Naive thymus-derived CD8-positive, alpha-beta T cell (primary cell): Measurements from ENCODE around the gene UBL4B. TPM values are rescaled to one million over a fixed set of nuclear protein-coding genes. Genes with fewer than 3 reads are reported as not detected.

ENCODE experiments used
- ATAC-seq, 2 donors: fragments of 150-1000 bp; cut with Tn5 transposase in 1 of 2; sonication (Bioruptor Pico), chemical (Tn5 transposase) in 1 of 2; 1 replicate in 1 of 2; 2 replicates in 1 of 2; pipeline ENCODE4 v1.10.0; 2021; ENCODE audit warnings: mild to moderate bottlenecking in 2 of 2, moderate library complexity in 2 of 2
- POLR2A ChIA-PET: fragments of 350-600 bp; sonication (Branson Sonifier 250); formaldehyde crosslinking; loops from one replicate; lab custom pipeline; 2021; ENCODE audit warnings: antibody characterized with exemption; lab: Charles Lee
- DNase-seq, 10 donors: peaks; one replicate each; pipeline versions ENCODE4 v3.0.0 to v3.0.0-alpha.2; 2020 to 2022
- H3K27ac Mint-ChIP-seq, 10 donors: one replicate each; pipeline ENCODE4 v1.8.0; 2020 to 2022; ENCODE audit warnings: mild to moderate bottlenecking in 10 of 10, mixed read lengths in 10 of 10, moderate library complexity in 4 of 10, inconsistent platforms in 1 of 10
- H3K27me3 Mint-ChIP-seq, 5 donors: one replicate each; pipeline ENCODE4 v1.8.0; 2021 to 2022; ENCODE audit warnings: mixed read lengths in 5 of 5
- H3K36me3 Mint-ChIP-seq, 3 donors: one replicate each; pipeline ENCODE4 v1.8.0; 2020 to 2022; ENCODE audit warnings: mixed read lengths in 3 of 3, mild to moderate bottlenecking in 2 of 3, inconsistent platforms in 1 of 3
- H3K4me1 Mint-ChIP-seq, 4 donors: one replicate each; pipeline ENCODE4 v1.8.0; 2021 to 2022; ENCODE audit warnings: mixed read lengths in 4 of 4
- H3K4me3 Mint-ChIP-seq, 10 donors: one replicate each; pipeline ENCODE4 v1.8.0; 2020 to 2022; ENCODE audit warnings: mild to moderate bottlenecking in 10 of 10, mixed read lengths in 10 of 10, moderate library complexity in 6 of 10, inconsistent platforms in 1 of 10
- H3K9me3 Mint-ChIP-seq, 9 donors: one replicate each; pipeline ENCODE4 v1.8.0; 2020 to 2022; ENCODE audit warnings: mixed read lengths in 9 of 9, mild to moderate bottlenecking in 3 of 9, inconsistent platforms in 1 of 9, moderate library complexity in 1 of 9
- polyA plus RNA-seq, 3 donors: library from polyadenylated mRNA; unstranded; fragments of 300-500 nt; fragmentation: Illumina TruSeq; gene quantifications; one replicate each; pipeline ENCODE4 v1.2.3, GENCODE V29; 2021
- total RNA-seq, 8 experiments: library from RNA in 2 of 8; stranded (reverse) in 2 of 8; gene quantifications; one replicate each; pipeline ENCODE4 v1.2.3 and lab custom pipeline; 2021 to 2026

The UBL4B gene
- total and polyA plus RNA-seq, 5 experiments from 2014 or later: not detected

DNA sequence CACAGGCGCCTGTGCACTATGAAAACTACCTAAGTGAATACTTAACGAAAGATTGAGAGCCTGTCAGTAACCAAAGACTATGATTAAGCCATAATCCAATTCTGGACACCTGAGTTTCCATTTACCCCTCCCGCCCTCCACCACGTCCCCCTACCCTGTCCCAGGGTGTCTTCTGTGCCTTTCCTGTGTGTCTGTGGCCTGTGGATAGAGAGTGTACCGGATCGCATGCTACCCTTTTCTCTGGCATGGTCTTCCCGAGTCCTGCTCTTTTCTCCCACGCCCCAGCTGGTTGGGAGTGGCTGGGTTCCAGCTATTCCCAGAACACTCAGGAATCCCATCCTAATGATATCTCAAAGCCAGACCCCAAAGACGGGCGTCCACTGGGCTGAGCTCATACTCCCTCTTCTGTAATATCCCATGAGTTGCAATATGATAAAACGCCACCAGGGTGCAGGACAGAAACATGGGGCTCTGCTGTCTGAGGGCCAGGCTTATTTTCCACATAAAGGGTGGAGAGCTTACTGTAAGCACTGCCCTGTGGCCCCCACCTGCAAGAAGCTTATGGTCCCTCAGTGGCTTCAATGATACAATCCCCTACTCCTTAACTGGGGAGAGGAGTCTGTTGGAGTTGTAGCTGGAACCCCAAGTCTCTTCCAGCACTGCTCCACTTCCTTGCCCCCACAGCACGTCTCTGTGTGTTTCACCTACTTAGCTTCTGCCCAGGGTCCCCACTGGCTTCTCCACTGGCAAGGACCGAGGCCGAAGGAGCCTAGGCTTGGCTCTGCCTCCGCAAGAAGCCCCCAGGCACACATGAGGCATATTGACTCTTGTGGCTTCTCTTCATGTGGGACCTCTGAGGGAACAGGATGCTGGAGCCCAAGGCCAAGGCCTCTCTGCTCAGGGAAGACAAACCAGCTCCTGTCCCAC lies 24.2 kb upstream of the UBL4B start:
- Mint-ChIP-seq H3K4me1 (peaks cover 13 to 19% (median 15%) of the 10 kb centered on the region in 4 donors), H3K9me3 (no peaks in the 10 kb centered on the region), H3K36me3 (no peaks in the 10 kb centered on the region), H3K4me3 (peak overlapping the region in 1 of 10 donors; percentile 46), H3K27ac (peak overlapping the region in 1 of 10 donors; percentile 66), H3K27me3 (peaks cover 28 to 77% (median 54%) of the 10 kb centered on the region in 5 donors)
- POLR2A ChIA-PET: interaction anchor here (1.1 kb wide), 1 partner anchor 15 kb away, joined by 3 read pairs; no protein-coding TSS in a partner anchor
- ATAC-seq (peak; percentile 62 to 66), DNase-seq (peak in 6 of 10 donors; percentile 6 to 42 (median 33))

DNA sequence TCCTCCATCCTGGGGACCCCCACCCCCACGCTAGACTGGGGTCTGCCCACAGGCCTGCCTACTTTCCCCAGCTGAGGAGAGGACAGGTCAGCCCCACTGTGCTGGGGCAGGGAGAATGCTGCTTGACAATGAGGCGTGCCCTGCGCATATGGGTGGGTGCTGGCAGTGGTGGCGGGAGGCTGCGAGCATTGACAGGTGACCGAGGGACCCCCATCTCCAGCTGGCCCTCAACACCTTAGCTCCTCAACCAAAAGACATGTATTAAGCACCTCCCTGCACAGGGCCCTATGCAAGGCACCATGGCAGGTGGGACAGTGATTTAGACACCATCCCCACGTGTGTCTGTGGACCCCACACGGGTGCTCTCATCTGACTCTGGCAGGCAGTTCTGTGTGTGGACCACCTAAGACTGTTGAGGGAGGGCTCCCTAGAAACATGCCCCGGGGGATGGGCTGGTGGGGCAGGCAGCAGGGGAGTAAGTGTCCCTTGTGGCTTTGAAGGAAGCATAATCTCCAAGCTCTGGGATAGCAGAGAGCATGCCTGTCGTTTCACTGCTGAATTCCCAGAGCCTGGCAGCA lies 23.4 kb upstream of the UBL4B start:
- Mint-ChIP-seq H3K36me3 (no peaks in the 10 kb centered on the region), H3K9me3 (no peaks in the 10 kb centered on the region)

DNA sequence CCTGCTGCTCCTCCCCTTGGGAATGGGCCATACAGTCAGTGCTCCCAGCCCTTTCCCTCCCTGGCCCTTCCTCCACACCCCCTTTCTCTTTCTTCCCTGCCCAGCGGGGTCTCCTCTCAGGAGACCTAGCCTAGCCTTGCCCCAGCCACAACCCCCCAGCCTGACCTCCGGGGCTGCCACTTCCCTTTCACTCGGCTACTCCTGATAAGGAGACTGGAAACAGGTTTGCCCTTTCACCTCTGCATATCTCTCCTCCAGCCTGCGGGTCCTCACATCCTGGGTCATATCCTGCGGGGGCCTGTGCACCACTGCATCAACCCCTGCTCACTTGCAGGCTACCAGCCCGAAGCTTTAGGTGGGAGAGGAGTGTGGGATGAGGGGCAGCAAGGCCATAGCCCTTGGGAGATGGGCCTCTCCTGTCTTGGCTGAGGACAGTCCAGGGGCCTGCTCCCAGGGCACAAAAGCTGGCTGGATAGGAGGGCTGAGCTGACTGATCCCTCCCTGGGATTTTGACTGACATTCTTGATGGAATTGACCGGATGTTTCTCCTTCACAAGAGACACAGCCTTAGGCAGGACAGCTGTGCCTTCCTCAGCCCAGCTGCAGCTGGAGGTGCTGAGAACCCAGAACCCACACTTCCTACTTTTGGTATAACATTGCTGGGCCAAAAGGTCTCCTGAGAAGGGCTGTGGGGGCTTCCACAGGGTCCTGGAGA lies 22.5 kb upstream of the UBL4B start:
- ATAC-seq (no peak), DNase-seq (no peak)
- POLR2A ChIA-PET: no interaction called here
- Mint-ChIP-seq H3K27me3 (peaks cover 26 to 61% (median 45%) of the 10 kb centered on the region in 5 donors), H3K27ac (no peak overlapping the region), H3K9me3 (no peaks in the 10 kb centered on the region), H3K4me1 (peaks cover 2 to 6% (median 3%) of the 10 kb centered on the region in 4 donors), H3K36me3 (no peaks in the 10 kb centered on the region), H3K4me3 (no peak overlapping the region)

More for the DNA sequence above, 23.4 kb upstream of the UBL4B start:
- Mint-ChIP-seq H3K4me1 (peaks cover 7 to 11% (median 8%) of the 10 kb centered on the region in 4 donors), H3K27me3 (peaks cover 24 to 70% (median 47%) of the 10 kb centered on the region in 5 donors), H3K27ac (no peak overlapping the region), H3K4me3 (no peak overlapping the region)
- DNase-seq: no peak
- POLR2A ChIA-PET: interaction anchor here (1.1 kb wide), 1 partner anchor 14 kb away, joined by 3 read pairs; no protein-coding TSS in a partner anchor
- no peak for ATAC-seq

- H3K27ac Mint-ChIP-seq: no peak overlapping the region
- POLR2A ChIA-PET: no interaction called here
- ATAC-seq: no peak
- H3K4me3 Mint-ChIP-seq: no peak overlapping the region
- peaks cover 0 to 3% (median under 1%) of the 10 kb centered on the region in 4 donors for H3K4me1 Mint-ChIP-seq
- H3K27me3 Mint-ChIP-seq: peaks cover 17 to 56% (median 39%) of the 10 kb centered on the region in 5 donors
- no peaks in the 10 kb centered on the region for H3K36me3 Mint-ChIP-seq
- DNase-seq: no peak
- no peaks in the 10 kb centered on the region for H3K9me3 Mint-ChIP-seq
Measured at GRCh38 chr1:110091381-110091780, 20.9 kb upstream of the UBL4B start.

DNA sequence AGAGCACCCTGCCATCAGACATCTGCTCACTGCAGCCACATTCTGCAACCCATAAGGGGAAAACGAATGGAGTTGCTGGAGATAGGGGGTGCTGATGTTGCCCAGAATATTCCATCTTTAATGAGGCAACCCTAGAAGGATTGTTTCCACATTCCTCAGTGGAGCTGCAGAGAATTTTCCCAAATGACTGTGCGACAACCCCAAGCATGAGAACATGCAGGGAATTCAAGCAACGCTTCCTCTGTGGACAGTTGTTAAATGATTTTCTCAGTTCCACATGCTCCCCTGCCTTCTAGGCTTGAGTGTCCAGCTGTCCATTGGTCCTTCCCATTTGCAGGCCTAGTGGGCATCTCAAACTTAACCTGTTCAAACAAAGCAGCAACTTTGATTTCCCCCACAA lies 20.5 kb upstream of the UBL4B start:
- H3K27me3 Mint-ChIP-seq: peaks cover 15 to 56% (median 35%) of the 10 kb centered on the region in 5 donors
- H3K4me3 Mint-ChIP-seq: no peak overlapping the region
- no peaks in the 10 kb centered on the region for H3K9me3 Mint-ChIP-seq
- H3K27ac Mint-ChIP-seq: no peak overlapping the region
- no peaks in the 10 kb centered on the region for H3K36me3 Mint-ChIP-seq
- H3K4me1 Mint-ChIP-seq: peaks cover 0 to 3% (median under 1%) of the 10 kb centered on the region in 4 donors
- POLR2A ChIA-PET: interaction anchor here (0.6 kb wide), 1 partner anchor 64 kb away, joined by 3 read pairs; no protein-coding TSS in a partner anchor
- DNase-seq: no peak
- no peak for ATAC-seq

DNA sequence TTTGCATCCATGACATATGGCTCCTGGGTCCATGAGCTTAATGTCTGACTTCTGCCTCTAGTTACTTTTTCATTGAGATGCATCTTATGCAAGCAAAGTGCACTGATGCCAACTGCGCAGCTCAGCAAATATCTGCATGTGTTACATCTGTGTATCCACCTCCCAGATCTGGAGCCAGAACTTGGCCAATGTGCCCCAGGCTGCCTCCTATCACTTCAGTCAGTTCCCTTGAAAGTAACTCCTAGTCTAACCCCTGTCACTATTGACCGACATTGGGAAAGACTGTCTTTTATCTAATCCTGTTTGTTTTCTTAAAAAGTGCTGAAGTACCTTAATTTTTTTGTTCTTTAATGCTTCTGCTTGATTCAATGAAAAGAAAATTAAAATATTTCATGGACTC lies 19.3 kb upstream of the UBL4B start:
- H3K9me3 Mint-ChIP-seq: no peaks in the 10 kb centered on the region
- DNase-seq (no peak), ATAC-seq (no peak)
- H3K4me1 Mint-ChIP-seq: peaks cover 0 to 2% (median under 1%) of the 10 kb centered on the region in 4 donors
- no peaks in the 10 kb centered on the region for H3K36me3 Mint-ChIP-seq
- H3K4me3 Mint-ChIP-seq: no peak overlapping the region
- H3K27ac Mint-ChIP-seq: no peak overlapping the region
- H3K27me3 Mint-ChIP-seq: peaks cover 11 to 46% (median 30%) of the 10 kb centered on the region in 5 donors
- POLR2A ChIA-PET: interaction anchor here (0.6 kb wide), 1 partner anchor 47 kb away, joined by 3 read pairs; no protein-coding TSS in a partner anchor

- peaks cover 0 to 1% (median 0%) of the 10 kb centered on the region in 4 donors for H3K4me1 Mint-ChIP-seq
- no peaks in the 10 kb centered on the region for H3K9me3 Mint-ChIP-seq
- POLR2A ChIA-PET: no interaction called here
- peaks cover 9 to 32% (median 19%) of the 10 kb centered on the region in 5 donors for H3K27me3 Mint-ChIP-seq
- no peak for DNase-seq
- no peak for ATAC-seq
- no peak overlapping the region for H3K4me3 Mint-ChIP-seq
- no peak overlapping the region for H3K27ac Mint-ChIP-seq
- H3K36me3 Mint-ChIP-seq: no peaks in the 10 kb centered on the region
Measured at GRCh38 chr1:110094931-110095654, 17.1 kb upstream of the UBL4B start.

DNA sequence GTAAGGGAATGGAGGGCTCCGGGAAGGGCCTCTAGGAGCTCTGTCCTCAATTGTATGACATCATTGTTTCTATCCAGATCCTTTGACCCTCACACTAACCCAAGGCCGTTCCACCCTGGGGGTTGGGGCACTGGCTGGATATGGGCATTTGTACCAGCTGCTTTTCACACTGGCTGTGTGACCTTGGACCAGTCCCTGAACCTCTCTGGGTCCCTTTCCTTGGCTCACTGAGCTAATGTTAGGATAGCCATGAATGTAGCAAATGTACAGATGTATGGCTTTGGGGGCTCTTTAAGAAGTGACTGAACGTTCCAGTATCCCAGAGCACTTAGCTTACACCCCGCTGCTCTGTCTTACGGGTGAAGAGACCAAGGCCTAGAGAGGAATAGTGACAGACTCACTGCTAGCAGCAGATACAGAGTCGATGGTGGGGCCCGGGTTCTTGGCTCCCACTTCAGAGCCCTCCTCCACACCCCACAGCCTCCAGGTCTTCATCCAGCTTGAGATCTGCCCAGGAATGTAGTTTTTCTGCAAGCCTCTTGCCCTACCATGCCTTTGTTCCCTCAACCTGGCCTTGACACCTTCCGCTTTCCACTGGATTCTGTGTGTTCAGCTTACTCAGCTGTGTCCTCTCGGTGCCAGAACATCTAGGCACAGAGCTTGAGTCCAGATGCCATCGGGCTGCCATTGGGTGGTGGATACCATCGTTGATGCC lies 14.6 kb upstream of the UBL4B start:
- Mint-ChIP-seq H3K27me3 (peaks cover 4 to 28% (median 16%) of the 10 kb centered on the region in 5 donors), H3K4me3 (no peak overlapping the region), H3K9me3 (no peaks in the 10 kb centered on the region)

DNA sequence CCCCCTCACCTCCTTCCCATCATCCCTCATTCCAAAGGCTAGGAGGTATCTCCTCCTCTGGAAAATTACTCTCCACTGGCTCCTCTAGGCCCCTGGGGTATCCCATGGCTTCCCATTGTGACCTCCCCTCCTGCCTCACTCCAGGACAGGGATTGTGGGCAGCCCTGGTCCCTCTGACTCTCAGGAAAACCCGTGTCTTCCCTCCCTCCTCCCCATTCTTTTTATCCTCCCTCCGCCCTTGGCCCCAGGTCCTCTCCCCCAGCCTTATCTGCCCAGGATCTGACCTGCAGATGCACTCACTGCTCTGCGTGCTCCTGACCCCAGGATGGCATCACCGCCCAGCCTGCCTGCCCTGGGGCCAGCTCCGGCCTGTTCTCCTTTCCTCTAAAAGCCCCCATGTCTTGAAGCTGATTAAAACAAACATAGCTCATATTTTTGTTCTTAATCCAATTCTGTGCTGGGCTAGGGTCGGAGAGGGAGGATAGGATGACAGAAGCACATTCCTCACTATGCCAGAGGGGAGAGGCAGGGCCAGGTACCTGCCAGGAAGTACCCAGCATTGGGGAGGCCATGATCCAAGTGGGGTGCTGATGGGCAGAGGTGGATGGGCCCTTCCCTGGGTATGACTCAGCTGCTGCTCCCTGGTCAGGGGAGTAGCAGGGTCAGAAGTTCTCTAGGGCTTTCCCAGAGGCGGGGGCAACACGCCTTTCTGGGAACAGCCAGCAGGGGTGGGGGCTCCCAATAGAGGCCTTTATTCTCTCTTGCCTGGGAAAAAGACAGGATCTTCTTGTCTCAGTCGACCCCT lies 13.8 kb upstream of the UBL4B start:
- H3K36me3 Mint-ChIP-seq: no peaks in the 10 kb centered on the region
- no peak overlapping the region for H3K27ac Mint-ChIP-seq
- no peak overlapping the region for H3K4me3 Mint-ChIP-seq
- no peak for DNase-seq
- POLR2A ChIA-PET: no interaction called here
- H3K9me3 Mint-ChIP-seq: no peaks in the 10 kb centered on the region
- peaks cover 0 to 10% (median 0%) of the 10 kb centered on the region in 4 donors for H3K4me1 Mint-ChIP-seq
- no peak for ATAC-seq
- H3K27me3 Mint-ChIP-seq: peaks cover 3 to 25% (median 16%) of the 10 kb centered on the region in 5 donors

More for the DNA sequence above, 14.6 kb upstream of the UBL4B start:
- ATAC-seq (no peak), DNase-seq (no peak)
- Mint-ChIP-seq H3K27ac (no peak overlapping the region), H3K36me3 (no peaks in the 10 kb centered on the region), H3K4me1 (peaks cover 0 to 9% (median under 1%) of the 10 kb centered on the region in 4 donors)
- POLR2A ChIA-PET: interaction anchor here (0.8 kb wide), 1 partner anchor 25 kb away, joined by 3 read pairs; no protein-coding TSS in a partner anchor

DNA sequence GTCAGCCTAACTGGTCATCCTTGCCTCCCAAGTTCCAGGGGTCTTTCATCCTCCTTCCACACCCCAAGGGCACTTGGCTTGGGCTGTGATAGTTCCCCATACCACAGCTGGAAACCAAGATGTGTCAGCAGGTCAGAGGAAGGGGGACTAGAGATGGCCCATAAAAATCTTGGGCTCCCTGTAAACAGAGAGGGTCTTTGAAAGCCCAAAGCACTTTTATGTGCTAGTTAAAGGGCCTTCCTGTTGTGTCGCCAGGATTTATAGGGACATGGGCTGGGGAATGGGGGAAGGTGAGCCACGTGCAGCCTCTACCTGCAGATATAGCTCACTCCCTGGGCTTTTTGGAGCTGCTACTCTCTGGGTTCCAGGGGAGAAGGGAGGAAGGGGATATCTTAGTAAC lies 11.9 kb upstream of the UBL4B start:
- no peaks in the 10 kb centered on the region for H3K36me3 Mint-ChIP-seq

More for the DNA sequence above, 11.9 kb upstream of the UBL4B start:
- H3K27me3 Mint-ChIP-seq: peaks cover 3 to 23% (median 12%) of the 10 kb centered on the region in 5 donors
- POLR2A ChIA-PET: no interaction called here
- H3K27ac Mint-ChIP-seq: no peak overlapping the region
- ATAC-seq: no peak
- no peaks in the 10 kb centered on the region for H3K9me3 Mint-ChIP-seq
- DNase-seq: no peak
- H3K4me1 Mint-ChIP-seq: peaks cover 0 to 10% (median 0%) of the 10 kb centered on the region in 4 donors
- H3K4me3 Mint-ChIP-seq: no peak overlapping the region
